ENCODE data around the gene NECTIN1.

NECTIN1 gene

GRCh38 chr11:119742263-119742861 lies 13.4 kb upstream of the NECTIN1 start:
- no peak for TF ChIP-seq CTCF (conservative IDR thresholded peaks at IDR 0.05; ENCODE audit: control insufficient read depth, insufficient read depth, low read depth, low read length)
- no peak for DNase-seq (ENCODE audit: low read depth)
- no peak overlapping the region for H3K4me3 ChIP-seq (ENCODE audit: control insufficient read depth, low read depth, low read length)

GRCh38 chr11:119741369-119742262 lies 12.6 kb upstream of the NECTIN1 start:
- TF ChIP-seq CTCF (conservative IDR thresholded peaks at IDR 0.05; ENCODE audit: control insufficient read depth, insufficient read depth, low read depth, low read length) = peak; percentile 50
- H3K4me3 ChIP-seq (ENCODE audit: control insufficient read depth, low read depth, low read length) = no peak overlapping the region
- no peak for DNase-seq (ENCODE audit: low read depth)

- no peak for DNase-seq (ENCODE audit: low read depth)
- no peak overlapping the region for H3K4me3 ChIP-seq (ENCODE audit: control insufficient read depth, low read depth, low read length)
- no peak for TF ChIP-seq CTCF (conservative IDR thresholded peaks at IDR 0.05; ENCODE audit: control insufficient read depth, insufficient read depth, low read depth, low read length)
Measured at GRCh38 chr11:119739975-119740374, 11.0 kb upstream of the NECTIN1 start.

- DNase-seq (ENCODE audit: low read depth) = no peak
- TF ChIP-seq CTCF (conservative IDR thresholded peaks at IDR 0.05; ENCODE audit: control insufficient read depth, insufficient read depth, low read depth, low read length) = no peak
- H3K4me3 ChIP-seq (ENCODE audit: control insufficient read depth, low read depth, low read length) = no peak overlapping the region
Measured at GRCh38 chr11:119739021-119739703, 10.2 kb upstream of the NECTIN1 start.

GRCh38 chr11:119738059-119738439 lies 9.0 kb upstream of the NECTIN1 start:
- DNase-seq (ENCODE audit: low read depth) = no peak
- no peak for TF ChIP-seq CTCF (conservative IDR thresholded peaks at IDR 0.05; ENCODE audit: control insufficient read depth, insufficient read depth, low read depth, low read length)
- H3K4me3 ChIP-seq (ENCODE audit: control insufficient read depth, low read depth, low read length) = no peak overlapping the region

GRCh38 chr11:119737366-119738058 lies 8.5 kb upstream of the NECTIN1 start:
- DNase-seq (ENCODE audit: low read depth) = no peak

More at GRCh38 chr11:119737366-119738058, 8.5 kb upstream of the NECTIN1 start:
- no peak for TF ChIP-seq CTCF (conservative IDR thresholded peaks at IDR 0.05; ENCODE audit: control insufficient read depth, insufficient read depth, low read depth, low read length)
- H3K4me3 ChIP-seq (ENCODE audit: control insufficient read depth, low read depth, low read length) = no peak overlapping the region
